GM19193 (cell line): ENCODE data around the gene MEGF11.

Source experiments
- POLR2A ChIP-seq: IDR thresholded peaks from 4 replicates; pipeline ENCODE4 v1.6.1; 2011; ENCODE audit not compliant: insufficient read depth, insufficient read length; ENCODE audit errors: extremely low read depth

The MEGF11 gene

DNA sequence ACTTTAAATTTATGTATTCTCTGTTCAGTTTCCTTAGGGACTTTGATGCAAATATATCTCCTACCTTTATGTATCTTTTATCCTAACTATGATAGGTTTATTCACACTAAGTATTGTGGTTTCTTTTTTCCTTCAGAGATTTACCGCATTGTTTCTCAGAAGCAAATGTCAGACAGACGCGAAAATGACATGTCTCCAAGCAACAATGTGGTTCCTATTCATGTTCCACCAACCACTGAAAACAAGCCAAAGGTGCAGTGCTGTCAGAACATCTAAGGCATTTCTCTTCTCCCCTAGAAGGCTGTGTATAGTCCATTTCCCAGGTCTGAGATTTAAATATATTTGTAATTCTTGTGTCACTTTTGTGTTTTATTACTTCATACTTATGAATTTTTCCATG, 366.0 kb downstream of the MEGF11 start:
- no peak for TF ChIP-seq POLR2A

GRCh38 chr15:65885668-65886218, 367.8 kb downstream of the MEGF11 start:
- no peak for TF ChIP-seq POLR2A

GRCh38 chr15:65884511-65884910, 369.0 kb downstream of the MEGF11 start:
- no peak for TF ChIP-seq POLR2A

GRCh38 chr15:65883571-65883970, 370.0 kb downstream of the MEGF11 start:
- no peak for TF ChIP-seq POLR2A

DNA sequence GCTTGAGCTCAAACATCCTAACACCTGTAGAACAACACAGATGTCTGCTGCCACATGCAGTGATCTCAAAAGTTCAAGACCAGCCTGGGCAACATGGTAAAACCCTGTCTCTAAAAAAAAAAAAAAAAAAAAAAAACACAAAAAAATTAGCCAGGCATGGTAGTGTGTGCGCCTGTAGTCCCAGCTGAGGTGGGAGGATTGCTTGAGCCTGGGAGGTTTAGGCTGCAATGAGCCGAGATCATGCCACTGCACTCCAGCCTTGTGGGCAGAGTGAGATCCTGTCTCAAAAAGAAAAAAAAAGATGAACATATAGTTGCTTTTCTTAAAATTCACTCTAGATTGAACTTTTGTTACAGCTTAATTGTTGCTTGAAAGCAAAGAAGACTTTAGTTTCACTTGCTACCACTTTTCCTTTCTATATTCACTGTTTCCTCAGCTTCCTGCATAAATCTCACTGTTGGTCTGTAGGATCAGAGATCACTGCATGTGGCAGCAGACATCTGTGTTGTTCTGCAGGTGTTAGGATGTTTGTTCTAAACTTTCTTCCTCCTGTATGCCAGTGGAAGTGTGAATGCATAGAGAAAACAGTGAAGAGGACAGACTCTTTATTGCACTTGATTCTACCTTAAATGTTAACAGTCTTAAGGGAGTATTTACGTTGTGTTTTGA, 371.6 kb downstream of the MEGF11 start:
- no peak for TF ChIP-seq POLR2A

DNA sequence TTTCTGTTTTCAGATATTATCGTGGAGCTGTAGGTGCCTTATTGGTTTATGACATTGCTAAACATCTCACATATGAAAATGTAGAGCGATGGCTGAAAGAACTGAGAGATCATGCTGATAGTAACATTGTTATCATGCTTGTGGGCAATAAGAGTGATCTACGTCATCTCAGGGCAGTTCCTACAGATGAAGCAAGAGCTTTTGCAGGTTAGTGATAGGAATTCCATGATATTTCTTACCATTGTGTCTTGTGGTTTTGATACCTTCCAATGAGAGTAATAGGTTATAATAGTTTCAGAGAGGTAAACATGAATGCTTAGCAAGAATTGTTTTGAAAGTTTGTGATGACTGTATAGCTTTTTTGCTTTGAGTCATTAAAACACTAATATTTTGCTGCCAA, 375.8 kb downstream of the MEGF11 start:
- TF ChIP-seq POLR2A, result no peak

- no peak for TF ChIP-seq POLR2A
These were observed 378.1 kb downstream of the MEGF11 start for GRCh38 chr15:65875458-65875857.

DNA sequence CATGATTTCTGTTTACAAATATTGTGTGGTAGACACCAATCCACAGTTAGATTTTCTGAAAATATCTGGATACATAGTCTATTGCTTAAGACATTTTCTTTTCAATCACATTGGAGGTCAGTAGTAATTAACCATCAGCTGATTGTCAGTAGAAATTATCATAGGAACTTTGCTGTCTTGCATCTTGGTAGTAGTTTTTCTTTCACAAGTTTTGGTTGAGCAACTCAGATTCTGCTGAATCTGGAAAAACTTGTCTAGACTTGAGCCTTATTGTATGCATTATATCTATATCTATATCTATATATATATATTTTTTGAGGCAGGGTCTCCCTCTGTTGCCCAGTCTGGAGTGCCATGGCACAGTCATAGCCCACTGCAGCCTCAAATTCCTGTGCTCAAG, 380.3 kb downstream of the MEGF11 start:
- no peak for TF ChIP-seq POLR2A

- no peak for TF ChIP-seq POLR2A
These were observed 382.5 kb downstream of the MEGF11 start for GRCh38 chr15:65870889-65871533.

DNA sequence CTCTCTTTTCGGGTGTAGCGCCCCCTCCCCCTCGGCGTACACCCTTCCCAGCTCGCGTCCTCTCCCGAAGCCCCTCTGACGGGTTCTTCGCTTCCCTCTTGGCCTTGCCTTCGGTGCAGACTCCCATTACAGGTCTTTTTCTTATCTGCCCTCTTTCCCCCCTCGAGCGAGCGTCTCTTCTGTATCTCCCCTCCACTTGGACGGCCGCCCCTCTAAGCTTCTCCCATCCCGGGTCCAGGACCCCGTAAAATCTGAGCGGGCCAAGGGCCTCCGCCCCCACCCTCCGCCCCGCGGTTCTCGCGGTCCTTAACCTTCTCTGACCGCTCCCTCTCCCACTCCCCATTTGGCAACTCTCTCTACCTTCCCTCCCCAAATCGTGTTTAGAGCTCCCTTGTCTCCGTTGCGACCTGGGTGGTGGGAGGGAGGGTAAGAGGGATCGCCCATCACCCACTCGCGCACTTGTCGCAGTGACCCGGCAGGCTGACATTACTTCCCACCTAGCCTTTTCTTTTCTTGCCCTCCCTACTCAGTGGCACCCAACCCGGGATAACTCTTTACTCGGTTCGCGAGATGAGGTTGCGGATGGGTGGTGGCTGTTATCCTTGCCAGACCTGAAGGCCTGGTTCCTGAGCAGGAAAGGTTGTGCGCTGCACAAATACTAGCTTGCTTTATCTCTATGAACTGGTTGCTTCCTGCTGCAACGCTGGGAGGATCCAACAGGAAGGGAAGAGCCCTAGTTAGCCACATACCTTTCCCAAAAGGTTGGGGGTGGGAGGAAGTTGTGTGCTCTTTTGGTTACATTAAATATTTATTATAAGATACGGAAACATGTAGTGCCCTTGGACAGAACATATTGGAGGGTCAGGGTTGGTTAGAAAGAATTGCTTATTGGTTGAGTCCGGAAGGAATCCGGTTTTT, 383.3 kb downstream of the MEGF11 start:
- TF ChIP-seq POLR2A, result no peak

DNA sequence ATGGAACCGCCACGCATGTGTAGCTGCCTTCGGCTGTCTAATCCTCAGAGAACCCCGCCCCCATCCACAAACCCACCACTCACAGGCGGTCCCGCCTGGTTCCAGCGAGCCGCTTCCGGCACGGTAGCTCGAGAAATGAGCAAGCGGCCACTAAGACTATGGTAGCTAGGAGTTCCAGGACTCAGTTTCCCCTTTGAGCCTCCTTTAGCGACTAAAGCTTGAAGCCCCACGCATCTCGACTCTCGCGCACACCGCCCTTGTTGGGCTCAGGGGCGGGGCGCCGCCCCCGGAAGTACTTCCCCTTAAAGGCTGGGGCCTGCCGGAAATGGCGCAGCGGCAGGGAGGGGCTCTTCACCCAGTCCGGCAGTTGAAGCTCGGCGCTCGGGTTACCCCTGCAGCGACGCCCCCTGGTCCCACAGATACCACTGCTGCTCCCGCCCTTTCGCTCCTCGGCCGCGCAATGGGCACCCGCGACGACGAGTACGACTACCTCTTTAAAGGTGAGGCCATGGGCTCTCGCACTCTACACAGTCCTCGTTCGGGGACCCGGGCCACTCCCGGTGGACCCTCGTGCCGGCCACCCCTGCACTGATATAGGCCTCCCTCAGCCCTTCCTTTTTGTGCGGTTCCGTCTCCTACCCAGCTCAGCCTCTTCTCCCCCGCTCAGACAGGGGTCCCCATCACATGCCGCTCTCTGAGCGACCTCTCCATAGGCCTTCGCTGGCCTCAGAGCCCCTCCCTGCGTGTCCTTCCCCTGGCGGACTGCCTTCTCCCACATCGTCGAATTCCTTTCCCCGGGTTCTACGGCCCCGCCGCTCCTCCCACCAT, 384.2 kb downstream of the MEGF11 start, which contains the start of gene RAB11A:
Gene RAB11A, plus strand, starts transcription at position 366 of the 828 bp plus-strand sequence. Its CDS starts 95 bp downstream, at position 461.
- peak; percentile 97 for TF ChIP-seq POLR2A

GRCh38 chr15:65868546-65869125, 384.9 kb downstream of the MEGF11 start:
- TF ChIP-seq POLR2A, result no peak

DNA sequence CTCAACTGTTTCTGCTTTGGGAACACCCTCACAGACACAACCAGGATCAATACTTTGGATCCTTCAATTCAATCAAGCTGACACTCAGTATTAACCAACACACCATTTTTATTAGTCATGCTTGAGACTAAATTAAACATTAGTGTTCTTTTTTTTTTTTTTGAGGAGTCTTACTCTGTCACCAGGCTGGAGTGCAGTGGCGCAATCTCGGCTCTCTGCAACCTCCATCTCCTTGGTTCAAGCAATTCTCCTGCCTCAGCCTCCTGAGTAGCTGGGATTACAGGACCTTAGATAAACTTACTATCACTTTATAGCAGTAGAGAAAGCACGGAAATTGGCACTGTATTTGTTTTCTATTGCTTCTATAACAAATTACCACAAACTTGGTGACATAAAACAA, 386.3 kb downstream of the MEGF11 start:
- no peak for TF ChIP-seq POLR2A

DNA sequence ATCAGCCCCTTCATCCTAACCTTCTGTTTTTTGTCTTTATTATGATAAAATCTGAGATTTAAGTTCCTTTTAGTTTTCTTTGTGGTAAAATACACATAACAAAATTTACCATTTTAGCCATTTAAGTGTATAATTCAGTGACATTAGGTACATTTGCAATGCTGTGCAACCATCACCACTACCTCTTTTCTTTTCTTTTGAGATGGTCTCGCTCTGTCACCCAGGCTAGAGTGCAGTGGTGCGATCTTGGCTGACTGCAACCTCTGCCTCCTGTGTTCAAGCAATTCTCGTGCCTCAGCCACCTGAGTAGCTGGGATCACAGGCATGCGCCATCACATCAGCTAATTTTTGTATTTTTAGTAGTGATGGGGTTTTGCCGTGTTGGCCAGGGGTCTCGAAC, 390.4 kb downstream of the MEGF11 start:
- TF ChIP-seq POLR2A, result no peak

DNA sequence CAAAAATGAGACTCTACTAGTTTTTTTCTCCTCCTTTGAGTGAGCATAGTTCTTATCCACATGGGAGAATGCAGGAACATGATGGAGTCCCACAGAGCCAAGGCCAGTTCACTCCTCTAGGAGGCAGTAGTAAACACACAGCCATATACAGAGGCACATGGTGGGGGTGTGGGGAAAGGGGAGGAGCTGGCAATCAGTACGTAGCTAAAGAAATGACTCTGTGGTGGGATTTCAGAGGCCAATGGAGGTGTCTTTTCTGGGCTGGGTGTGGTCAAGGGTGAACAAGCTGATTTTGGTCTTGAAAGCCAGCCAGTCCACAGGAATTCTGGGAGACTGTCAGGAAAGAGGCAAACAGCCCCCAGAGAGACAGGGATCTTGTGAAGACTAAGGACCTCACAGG, 390.9 kb downstream of the MEGF11 start:
- TF ChIP-seq POLR2A, result no peak
